ENCODE results near the gene ZNF274.
"Not testable (repeated sequence)": the region's sequence is repeated elsewhere in the genome, so short reads cannot be mapped to it uniquely, and the experiment has no call there.

Gene ZNF274

DNA sequence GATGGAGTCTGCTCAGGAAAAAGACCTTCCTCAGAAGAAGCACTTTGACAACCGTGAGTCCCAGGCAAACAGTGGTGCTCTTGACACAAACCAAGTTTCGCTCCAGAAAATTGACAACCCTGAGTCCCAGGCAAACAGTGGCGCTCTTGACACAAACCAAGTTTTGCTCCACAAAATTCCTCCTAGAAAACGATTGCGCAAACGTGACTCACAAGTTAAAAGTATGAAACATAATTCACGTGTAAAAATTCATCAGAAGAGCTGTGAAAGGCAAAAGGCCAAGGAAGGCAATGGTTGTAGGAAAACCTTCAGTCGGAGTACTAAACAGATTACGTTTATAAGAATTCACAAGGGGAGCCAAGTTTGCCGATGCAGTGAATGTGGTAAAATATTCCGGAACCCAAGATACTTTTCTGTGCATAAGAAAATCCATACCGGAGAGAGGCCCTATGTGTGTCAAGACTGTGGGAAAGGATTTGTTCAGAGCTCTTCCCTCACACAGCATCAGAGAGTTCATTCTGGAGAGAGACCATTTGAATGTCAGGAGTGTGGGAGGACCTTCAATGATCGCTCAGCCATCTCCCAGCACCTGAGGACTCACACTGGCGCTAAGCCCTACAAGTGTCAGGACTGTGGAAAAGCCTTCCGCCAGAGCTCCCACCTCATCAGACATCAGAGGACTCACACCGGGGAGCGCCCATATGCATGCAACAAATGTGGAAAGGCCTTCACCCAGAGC, 29.6 kb downstream of the ZNF274 start:
- DNase-seq, result no peak

DNA sequence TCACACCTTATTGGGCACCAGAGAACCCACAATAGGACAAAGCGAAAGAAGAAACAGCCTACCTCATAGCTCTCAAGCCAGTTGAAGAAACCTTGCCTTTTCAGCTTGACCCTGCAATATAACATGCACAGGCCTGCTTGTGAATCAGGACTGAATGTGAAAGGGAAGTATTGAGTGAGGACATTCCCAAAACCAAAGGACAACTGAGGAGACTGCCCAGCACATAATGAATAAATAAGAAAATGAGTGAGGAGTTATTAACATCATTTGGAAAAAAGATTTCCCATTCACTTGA, 30.2 kb downstream of the ZNF274 start:
- no peak for DNase-seq

DNA sequence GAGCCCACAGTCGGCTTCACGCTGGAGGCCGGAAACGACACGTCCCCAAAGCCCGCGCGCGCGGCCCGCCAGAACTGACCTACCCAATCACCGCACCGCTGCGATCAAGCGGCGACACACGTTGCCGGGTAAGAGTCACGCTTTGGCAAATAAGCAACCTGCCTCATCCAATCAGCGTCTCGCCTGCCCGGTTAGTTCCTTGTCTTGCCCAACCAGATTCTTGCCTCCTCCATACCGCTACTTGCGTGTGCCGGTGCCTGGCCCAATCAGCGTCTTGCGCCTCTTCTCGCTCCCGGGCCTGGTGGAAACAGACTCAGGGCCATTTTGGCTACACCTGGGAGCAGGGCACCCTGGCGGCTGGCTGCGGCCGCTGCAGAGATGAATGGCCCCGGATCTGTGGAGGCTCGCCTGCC, 34.2 kb downstream of the ZNF274 start:
- DNase-seq, result no peak

DNA sequence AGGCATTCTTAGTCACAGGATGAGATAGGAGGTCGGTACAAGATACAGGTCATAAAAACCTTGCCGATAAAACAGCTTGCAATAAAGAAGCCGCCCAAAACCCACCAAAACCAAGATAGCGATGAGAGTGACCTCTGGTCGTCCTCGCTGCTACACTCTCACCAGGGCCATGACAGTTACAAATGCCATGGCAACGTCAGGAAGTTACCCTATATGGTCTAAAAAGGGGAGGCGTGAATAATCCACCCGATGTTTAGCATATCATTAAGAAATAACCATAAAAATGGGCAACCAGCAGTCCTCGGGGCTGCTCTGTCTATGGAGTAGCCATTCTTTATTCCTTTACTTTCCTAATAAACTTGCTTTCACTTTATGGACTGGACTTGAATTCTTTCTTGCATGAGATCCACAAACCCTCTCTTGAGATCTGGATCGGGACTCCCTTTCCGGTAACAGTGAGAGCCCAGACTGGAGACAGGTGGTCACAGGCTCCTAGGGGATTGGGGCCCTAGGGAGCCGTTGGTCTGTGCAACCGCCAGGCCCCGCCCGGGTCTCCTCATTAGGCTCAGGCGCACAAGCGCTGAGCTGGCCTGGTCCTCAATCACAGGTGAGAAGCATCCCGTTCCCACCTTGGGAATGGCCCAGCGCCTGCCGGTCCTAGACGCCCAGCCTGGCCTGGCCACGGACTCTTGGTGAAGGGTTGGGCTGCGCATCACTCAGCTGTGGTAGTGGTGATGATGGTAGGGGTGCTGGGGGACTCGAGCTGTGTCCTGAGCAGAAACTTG, 34.9 kb downstream of the ZNF274 start:
- no peak for DNase-seq

DNA sequence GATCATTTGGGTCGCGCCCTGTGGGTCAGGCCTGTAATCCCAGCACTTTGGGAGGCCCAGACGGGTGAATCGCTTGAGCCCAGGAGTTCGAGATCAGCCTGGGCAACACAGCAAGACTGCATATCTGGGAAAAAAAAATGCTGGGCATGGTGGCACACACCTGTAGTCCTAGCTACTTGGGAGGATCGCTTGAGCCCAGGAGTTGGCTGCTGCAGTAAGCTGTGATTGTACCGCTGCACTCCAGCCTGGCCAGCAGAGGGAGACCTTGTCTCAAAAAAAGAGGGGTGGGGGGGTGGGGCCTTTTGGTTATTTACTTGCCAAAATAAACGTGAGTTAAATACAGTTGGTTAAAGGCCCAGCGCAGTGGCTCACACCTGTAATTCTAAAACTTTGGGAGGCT, 36.0 kb downstream of the ZNF274 start:
- DNase-seq, result no peak

DNA sequence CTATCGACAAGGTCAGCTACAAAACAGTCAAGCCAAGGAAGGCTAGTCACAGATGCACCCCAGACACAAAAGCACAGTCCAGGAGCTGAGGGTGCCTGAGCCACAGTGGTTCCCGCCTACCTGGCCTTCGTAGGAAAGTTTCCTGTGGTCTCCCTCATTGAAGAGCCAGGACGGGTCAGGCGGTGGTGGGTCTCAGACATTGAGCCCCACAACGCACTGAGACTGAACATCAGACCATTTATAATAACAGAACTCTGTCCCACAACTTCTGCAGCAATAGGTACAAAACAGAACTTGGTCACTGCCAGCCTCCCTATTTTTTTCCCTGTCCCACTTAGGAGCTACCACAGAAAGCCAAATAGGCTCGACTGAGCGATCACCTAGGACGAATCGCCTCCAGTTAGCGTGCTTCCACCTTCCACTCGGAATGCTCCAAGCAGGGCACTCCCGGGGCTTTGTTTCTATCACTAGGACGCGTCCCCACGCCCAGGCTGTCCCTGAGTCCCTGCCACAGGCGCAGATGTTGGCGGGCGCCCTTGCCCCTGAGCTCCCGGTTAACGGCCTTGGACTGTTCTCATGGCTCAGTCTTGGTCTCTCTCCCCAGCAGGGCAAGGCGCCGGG, 45.2 kb downstream of the ZNF274 start:
- DNase-seq, result peak in 1 of 56 donors; percentile 15

DNA sequence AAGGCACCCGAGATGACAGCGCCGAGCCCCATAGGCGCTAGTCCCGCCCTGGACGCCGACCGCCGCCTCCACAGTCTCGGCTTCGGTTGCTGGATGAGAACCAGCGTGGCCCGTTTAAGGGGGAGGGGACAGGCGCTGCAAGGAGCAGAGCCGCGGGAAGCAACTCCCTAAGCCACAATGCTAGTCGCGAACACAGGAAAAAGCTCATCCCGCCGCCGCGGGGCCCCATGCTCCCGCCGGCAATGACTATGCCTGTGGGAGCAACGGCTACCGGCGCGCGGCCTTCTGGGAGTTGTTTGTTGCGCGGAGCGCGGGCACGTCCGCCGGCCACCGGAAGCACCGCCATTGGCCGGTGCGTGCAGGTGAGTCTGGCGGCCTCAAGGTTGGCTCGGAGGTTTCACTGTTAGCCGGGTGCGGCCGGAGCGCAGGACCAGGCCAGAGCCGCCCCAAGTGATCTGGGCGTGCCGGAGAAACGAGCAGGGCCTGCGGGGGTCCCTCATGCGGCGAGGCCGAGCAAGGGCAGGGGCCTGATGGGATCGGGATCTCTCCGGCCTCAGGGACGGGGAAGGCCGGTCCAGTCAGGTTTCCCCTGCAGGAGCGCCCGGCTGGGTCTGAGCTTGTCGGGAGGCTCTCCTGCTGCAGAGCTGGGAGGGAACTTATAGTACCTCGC, 45.9 kb downstream of the ZNF274 start, which contains the start of gene ZNF544:
ZNF544 (plus strand) TSS at position 330 of the 670 bp plus-strand sequence. CDS start 15,110 bp downstream, outside the sequence.
- peak in 52 of 56 donors; percentile 1 to 82 (median 52) for DNase-seq

DNA sequence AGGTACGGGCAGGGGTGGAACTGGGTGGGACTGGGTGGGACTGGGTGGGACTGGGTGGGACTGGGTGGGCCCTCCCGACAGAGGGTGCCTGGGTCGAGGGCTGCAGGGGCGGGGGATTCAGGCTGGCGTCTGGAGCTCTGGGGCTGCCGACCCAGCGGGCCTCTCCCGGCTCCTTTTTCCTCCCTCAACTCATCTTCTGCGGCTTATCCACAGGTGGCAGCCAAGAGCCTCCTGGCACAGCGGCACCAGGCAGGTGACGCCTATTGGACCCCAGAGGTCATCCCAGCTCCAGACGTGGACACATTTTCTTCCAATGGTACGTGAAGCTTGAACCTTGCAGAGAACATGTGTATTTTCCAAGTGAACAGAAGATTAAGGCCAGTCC, 46.4 kb downstream of the ZNF274 start:
- peak in 22 of 56 donors; percentile 2 to 49 (median 22) for DNase-seq

DNA sequence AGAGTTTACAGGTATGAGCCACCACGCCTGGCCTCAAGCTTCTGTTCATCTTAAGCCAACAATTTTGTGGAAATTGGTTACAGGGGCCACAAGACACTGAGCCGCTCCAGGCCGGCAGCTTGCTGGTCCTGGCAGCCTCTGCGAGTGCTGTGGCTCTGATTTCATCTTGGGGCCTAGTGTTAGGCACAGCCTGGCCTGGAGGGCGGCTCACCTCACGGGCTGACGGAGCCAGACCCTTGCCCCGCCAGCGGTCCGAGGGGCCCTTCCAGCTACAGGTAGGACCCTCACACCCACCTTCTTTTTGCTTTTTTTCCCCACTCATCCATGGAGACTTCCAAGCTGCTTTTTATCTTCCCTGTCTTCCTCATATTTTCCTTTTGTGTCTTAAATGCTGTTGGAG, 54.5 kb downstream of the ZNF274 start:
- DNase-seq, result no peak

DNA sequence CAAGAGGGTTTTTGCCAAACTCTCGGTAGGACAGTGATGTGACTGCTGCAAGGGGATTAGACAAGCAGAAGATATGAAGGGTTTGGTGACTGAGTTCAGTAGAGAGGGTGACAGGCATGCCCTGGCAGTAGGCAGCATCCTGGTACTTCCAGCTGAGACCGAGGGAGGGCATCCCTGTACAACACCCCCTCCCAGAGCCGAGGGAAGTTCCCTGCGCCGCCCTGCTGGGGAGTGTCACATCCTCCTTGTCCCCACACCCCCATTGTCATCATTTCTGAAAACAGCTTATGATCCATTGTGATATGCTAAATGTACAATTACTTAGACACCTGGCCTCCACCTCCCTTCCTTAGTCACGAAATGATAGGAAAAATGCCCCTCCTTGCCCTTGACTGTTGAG, 60.5 kb downstream of the ZNF274 start:
- no peak for DNase-seq

DNA sequence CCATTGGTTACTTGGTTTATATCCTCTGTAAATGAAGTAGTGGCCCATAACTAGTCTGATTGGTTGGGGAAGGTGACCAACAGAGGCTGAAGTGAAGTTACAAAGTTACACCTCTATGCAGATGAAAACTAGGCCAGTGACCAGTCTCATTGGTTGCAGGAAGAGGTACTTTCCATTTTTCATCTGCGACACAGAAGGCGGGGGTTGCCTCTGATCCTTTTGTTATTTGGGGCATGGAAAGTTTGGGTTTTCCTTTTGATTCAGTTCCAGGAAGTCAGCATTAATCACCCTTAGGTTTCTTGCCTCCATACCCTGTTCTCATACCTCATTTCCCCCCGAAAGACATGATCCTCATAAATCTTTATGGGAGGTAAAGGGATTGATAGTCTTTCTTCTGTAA, 66.0 kb downstream of the ZNF274 start:
- DNase-seq, result no peak

DNA sequence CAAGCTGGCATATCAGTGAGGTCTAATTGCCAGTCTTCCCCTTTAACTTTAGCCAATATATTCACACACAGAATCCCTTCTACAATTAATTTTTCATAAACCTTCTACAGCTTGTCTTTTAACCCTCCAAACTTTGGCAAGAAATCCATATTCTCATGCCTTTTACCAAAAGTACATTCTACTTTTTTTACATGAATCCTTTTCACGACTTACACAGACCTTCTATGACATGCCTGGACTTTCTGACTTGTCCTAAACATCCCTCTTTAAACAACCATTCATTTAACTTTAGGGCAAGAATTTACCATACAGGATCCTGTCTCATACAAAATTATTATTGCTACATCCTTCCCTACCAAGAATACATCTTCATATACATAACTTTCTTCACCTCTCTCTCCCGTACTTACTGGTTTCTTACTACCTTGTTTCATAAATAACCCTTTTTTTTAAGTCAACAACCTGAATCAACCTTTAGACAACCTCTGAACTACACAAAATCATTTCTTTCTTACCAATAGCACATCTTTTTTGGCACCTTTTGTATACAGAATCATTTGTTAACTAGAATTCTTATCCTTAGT, 69.3 kb downstream of the ZNF274 start:
- DNase-seq, result no peak

DNA sequence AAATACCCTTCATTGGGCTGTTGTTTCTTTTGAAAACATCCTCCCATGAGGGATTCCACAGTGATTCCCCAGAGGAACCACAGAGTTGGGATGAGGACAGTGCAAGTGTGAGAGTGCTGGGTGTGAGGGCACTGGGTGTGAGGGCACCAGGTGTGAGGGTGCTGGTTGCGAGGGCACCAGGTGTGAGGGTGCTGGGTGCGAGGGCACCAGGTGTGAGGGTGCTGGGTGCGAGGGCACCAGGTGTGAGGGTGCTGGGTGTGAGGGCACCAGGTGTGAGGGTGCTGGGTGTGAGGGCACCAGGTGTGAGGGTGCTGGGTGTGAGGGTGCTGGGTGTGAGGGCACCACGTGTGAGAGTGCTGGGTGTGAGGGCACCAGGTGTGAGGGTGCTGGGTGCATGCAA, 75.4 kb downstream of the ZNF274 start:
- not testable (repeated sequence) for DNase-seq

DNA sequence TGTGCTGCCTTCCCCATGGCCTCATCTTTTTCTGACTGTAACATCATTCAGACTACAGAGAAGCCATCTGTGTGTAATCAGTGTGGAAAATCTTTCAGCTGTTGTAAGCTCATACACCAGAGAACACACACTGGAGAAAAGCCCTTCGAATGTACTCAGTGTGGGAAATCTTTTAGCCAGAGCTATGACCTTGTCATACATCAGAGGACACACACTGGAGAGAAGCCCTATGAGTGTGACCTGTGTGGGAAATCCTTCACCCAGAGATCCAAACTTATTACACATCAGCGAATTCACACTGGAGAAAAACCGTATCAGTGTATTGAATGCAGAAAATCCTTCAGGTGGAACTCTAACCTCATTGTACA, 78.7 kb downstream of the ZNF274 start:
- DNase-seq, result no peak

DNA sequence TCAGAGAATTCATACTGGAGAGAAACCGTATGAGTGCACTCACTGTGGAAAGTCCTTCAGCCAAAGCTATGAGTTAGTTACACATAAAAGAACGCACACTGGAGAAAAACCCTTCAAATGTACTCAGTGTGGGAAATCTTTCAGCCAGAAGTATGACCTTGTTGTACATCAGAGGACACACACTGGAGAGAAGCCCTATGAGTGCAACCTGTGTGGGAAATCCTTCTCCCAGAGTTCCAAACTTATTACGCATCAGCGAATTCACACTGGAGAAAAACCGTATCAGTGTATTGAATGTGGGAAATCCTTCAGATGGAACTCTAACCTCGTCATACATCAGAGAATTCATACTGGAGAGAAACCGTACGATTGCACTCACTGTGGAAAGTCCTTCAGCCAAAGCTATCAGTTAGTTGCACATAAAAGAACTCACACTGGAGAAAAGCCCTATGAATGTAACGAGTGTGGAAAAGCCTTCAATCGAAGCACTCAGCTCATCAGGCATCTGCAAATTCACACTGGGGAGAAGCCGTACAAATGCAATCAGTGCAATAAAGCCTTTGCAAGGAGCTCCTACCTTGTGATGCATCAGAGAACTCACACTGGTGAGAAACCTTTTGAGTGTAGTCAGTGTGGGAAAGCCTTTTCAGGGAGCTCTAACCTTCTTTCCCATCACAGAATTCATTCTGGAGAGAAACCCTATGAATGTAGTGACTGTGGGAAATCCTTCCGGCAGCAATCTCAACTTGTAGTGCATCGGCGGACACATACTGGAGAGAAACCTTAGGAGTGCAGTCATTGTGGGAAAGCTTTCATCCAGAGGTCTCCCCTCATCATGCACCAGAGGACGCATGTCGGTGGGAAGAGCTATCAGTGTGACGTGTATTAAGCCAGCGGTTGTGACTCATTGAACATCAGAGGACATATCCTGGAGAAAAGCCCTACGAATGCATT, 79.4 kb downstream of the ZNF274 start:
- DNase-seq, result no peak

DNA sequence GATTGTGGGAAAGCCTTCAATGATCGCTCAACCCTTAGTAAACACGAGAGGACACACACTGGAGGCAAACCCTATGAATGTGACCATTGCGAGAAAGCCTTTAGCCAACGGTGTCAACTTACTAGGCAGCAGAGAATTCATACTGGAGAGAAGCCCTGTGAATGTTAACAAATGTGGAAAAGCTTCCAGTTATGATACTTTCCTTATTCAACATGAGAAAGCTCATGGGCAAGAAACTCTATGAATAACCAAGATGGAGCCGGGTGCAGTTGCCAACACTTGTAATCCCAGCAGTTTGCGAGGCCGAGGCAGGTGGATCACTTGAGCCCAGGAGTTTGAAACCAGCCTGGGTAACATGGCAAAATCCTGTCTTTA, 80.0 kb downstream of the ZNF274 start:
- DNase-seq, result no peak
